Stimulated activated naive CD8-positive, alpha-beta T cell treated with anti-CD3 and anti-CD28 coated beads, Interleukin-15, amount 100 ng/mL, for 72 hours (primary cell): Measurements from ENCODE around the gene PCDHGA10.
A peak's percentile ranks its signal among the peaks of the same experiment; 100 is the strongest.
"Not testable (repeated sequence)": the region's sequence is repeated elsewhere in the genome, so short reads cannot be mapped to it uniquely, and the experiment has no call there.

Source experiments
- ATAC-seq: fragments of 150-1000 bp; cut with Tn5 transposase; 2 replicates; pipeline ENCODE4 v1.10.0; 2021; ENCODE audit warnings: mild to moderate bottlenecking, moderate library complexity
- DNase-seq, 2 donors: peaks; one replicate each; pipeline ENCODE4 v3.0.0; 2021 to 2022
- H3K27ac Mint-ChIP-seq, 2 donors: one replicate each; pipeline ENCODE4 v1.8.0; 2022; ENCODE audit warnings: mild to moderate bottlenecking in 2 of 2, mixed read lengths in 2 of 2, moderate library complexity in 2 of 2
- H3K27me3 Mint-ChIP-seq: one replicate; pipeline ENCODE4 v1.8.0; 2022; ENCODE audit warnings: mixed read lengths
- H3K4me1 Mint-ChIP-seq: one replicate; pipeline ENCODE4 v1.8.0; 2022; ENCODE audit warnings: mild to moderate bottlenecking, mixed read lengths
- H3K4me3 Mint-ChIP-seq, 2 donors: one replicate each; pipeline ENCODE4 v1.8.0; 2022; ENCODE audit warnings: mild to moderate bottlenecking in 2 of 2, mixed read lengths in 2 of 2, moderate library complexity in 1 of 2
- H3K9me3 Mint-ChIP-seq, 2 donors: one replicate each; pipeline ENCODE4 v1.8.0; 2022; ENCODE audit warnings: mixed read lengths in 2 of 2

Gene PCDHGA10

DNA sequence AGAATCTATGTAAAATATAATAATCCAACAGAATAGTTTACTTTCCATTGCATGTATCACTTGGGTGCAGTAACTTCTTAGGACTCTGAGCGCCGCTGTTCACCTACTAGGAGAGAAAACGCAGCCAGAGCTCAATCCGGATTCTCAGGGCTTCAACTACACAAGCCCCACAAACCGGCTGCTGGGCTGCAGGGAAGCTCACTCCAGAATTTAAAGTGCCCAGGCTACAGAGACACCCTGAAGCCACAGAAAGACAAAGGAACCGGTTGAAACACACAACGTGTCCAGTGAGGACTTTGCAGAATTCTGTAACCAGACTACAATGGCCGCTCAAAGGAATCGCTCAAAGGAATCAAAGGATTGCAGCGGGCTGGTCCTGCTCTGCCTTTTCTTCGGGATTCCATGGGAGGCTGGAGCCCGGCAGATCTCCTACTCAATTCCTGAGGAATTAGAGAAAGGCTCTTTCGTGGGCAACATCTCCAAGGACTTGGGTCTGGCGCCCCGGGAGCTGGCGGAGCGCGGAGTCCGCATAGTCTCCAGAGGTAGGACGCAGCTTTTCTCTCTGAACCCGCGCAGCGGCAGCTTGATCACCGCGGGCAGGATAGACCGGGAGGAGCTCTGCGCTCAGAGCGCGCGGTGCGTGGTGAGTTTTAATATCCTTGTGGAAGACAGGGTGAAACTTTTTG is at the start of gene PCDHGA10:
Gene PCDHGA10 (plus strand): TSS at position 134 of the 686 bp plus-strand sequence. CDS start 189 bp downstream, at position 323.
- H3K27ac Mint-ChIP-seq = peak within 1 kb of the TSS in 1 of 2 donors; percentile 96
- DNase-seq = peak; percentile 56 to 64

GRCh38 chr5:141363952-141364660 is 48.7 kb upstream of the PCDHGA10 start, which contains the start of gene PCDHGA5:
TSS of gene PCDHGA5 (plus strand) at chr5:141364162. CDS start at chr5:141364331, 169 bp downstream.
- no peak for ATAC-seq
- no peak for DNase-seq
- Mint-ChIP-seq H3K27ac (peak within 1 kb of the TSS in 1 of 2 donors; percentile 88), H3K9me3 (peaks cover 14 to 54% of the 10 kb centered on the region in 2 donors), H3K27me3 (peaks cover 90% of the 10 kb centered on the region), H3K4me1 (peaks cover 6% of the 10 kb centered on the region), H3K4me3 (peak within 1 kb of the TSS in 1 of 2 donors; percentile 10)

More for the DNA sequence above, at the start of gene PCDHGA10:
- Mint-ChIP-seq H3K9me3 (peaks cover 10 to 28% of the 10 kb centered on the region in 2 donors), H3K4me1 (peaks cover 36% of the 10 kb centered on the region), H3K4me3 (peak within 1 kb of the TSS; percentile 89 to 91), H3K27me3 (peaks cover 82% of the 10 kb centered on the region)
- ATAC-seq = peak; percentile 78

GRCh38 chr5:141366016-141366896 is 46.5 kb upstream of the PCDHGA10 start:
- ATAC-seq (no peak), DNase-seq (no peak)
- Mint-ChIP-seq H3K9me3 (peaks cover 16 to 51% of the 10 kb centered on the region in 2 donors), H3K27me3 (peaks cover 91% of the 10 kb centered on the region), H3K27ac (no peak overlapping the region), H3K4me1 (peaks cover 8% of the 10 kb centered on the region), H3K4me3 (no peak overlapping the region)

- H3K4me1 Mint-ChIP-seq = peaks cover 8% of the 10 kb centered on the region
- peak in 1 of 2 donors; percentile 35 for DNase-seq
- peak; percentile 85 for ATAC-seq
- H3K27me3 Mint-ChIP-seq = peaks cover 90% of the 10 kb centered on the region
- H3K27ac Mint-ChIP-seq = peak within 1 kb of the TSS in 1 of 2 donors; percentile 85
- peaks cover 16 to 47% of the 10 kb centered on the region in 2 donors for H3K9me3 Mint-ChIP-seq
- peak within 1 kb of the TSS; percentile 76 to 81 for H3K4me3 Mint-ChIP-seq
Measured at GRCh38 chr5:141369994-141370848, 42.6 kb upstream of the PCDHGA10 start, which contains the start of gene PCDHGB3. TSS of gene PCDHGB3 (plus strand) at chr5:141370242. CDS start at chr5:141370395, 153 bp downstream.

DNA sequence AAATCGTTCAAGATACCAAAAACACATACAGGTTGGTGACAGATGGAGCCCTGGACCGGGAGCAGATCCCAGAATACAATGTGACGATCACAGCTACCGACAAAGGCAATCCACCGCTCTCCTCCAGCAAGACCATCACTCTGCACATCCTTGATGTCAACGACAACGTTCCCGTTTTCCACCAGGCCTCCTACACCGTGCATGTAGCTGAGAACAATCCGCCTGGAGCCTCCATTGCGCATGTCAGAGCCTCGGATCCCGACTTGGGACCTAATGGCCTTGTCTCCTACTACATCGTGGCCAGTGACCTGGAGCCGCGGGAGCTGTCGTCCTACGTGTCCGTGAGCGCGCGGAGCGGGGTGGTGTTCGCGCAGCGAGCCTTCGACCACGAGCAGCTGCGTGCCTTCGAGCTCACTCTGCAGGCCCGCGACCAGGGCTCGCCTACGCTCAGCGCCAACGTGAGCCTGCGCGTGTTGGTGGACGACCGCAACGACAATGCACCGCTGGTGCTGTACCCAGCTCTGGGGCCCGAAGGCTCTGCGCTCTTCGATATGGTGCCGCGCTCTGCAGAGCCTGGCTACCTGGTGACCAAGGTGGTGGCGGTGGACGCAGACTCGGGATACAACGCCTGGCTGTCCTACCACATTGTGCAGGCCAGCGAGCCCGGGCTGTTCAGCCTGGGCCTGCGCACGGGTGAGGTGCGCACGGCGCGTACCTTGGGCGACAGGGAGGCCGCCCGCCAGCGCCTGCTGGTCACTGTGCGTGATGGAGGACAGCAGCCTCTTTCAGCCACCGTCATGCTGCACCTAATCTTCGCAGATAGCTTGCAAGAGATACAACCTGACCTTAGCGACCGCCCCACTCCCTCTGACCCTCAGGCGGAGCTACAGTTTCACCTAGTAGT is 41.0 kb upstream of the PCDHGA10 start:
- no peak for DNase-seq
- ATAC-seq = no peak
- H3K9me3 Mint-ChIP-seq = peaks cover 16 to 52% of the 10 kb centered on the region in 2 donors
- peaks cover 8% of the 10 kb centered on the region for H3K4me1 Mint-ChIP-seq
- H3K4me3 Mint-ChIP-seq = peak overlapping the region in 1 of 2 donors; percentile 14
- H3K27me3 Mint-ChIP-seq = peaks cover 82% of the 10 kb centered on the region
- H3K27ac Mint-ChIP-seq = no peak overlapping the region

DNA sequence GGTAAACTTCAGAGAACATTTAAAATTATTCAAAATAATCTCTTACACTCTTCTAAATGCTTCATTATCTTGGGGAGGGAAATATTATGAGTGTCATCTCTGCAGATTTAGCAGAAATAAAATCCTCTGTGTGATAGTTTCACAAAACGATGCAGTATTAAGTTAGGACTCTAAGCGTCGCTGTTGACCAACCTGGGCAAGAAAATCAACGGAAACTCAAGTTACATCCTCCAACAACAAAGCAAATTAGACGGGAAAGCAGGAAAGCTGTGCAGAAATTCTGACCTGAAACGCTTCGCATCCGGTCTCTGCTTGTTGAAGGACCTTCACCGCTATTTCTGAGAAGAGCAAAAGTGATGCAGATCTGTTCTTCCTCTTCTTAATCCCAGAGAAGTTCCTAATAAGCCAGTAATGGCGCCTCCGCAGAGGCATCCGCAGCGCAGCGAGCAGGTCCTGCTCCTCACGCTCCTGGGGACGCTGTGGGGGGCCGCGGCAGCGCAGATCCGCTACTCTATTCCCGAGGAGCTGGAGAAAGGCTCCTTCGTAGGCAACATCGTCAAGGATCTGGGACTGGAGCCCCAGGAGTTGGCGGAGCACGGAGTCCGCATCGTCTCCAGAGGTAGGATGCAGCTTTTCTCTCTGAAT is 39.0 kb upstream of the PCDHGA10 start, which contains the start of gene PCDHGA6:
Gene PCDHGA6 (plus strand): TSS at position 219 of the 645 bp plus-strand sequence. CDS start 193 bp downstream, at position 412.
- Mint-ChIP-seq H3K9me3 (peaks cover 16 to 52% of the 10 kb centered on the region in 2 donors), H3K4me3 (peak within 1 kb of the TSS; percentile 27 to 52)
- ATAC-seq = no peak

DNA sequence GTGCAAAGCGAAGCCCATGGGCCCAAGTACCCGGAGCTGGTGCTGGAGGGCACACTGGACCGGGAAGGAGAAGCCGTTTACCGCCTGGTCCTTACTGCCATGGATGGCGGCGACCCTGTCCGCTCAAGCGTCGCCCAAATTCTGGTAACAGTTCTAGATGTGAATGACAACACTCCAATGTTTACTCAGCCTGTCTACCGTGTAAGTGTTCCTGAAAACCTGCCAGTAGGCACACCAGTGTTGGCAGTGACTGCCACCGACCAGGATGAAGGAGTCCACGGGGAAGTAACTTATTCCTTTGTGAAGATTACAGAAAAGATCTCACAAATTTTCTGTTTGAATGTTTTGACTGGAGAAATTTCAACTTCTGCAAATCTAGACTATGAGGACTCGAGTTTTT is 38.2 kb upstream of the PCDHGA10 start:
- Mint-ChIP-seq H3K27ac (no peak overlapping the region), H3K27me3 (peaks cover 69% of the 10 kb centered on the region), H3K9me3 (peaks cover 16 to 52% of the 10 kb centered on the region in 2 donors), H3K4me1 (peaks cover 8% of the 10 kb centered on the region), H3K4me3 (no peak overlapping the region)
- DNase-seq (no peak), ATAC-seq (no peak)

More for the DNA sequence above, 39.0 kb upstream of the PCDHGA10 start, which contains the start of gene PCDHGA6:
- Mint-ChIP-seq H3K27ac (no peak within 1 kb of the TSS), H3K4me1 (peaks cover 8% of the 10 kb centered on the region), H3K27me3 (peaks cover 77% of the 10 kb centered on the region)
- DNase-seq = no peak

DNA sequence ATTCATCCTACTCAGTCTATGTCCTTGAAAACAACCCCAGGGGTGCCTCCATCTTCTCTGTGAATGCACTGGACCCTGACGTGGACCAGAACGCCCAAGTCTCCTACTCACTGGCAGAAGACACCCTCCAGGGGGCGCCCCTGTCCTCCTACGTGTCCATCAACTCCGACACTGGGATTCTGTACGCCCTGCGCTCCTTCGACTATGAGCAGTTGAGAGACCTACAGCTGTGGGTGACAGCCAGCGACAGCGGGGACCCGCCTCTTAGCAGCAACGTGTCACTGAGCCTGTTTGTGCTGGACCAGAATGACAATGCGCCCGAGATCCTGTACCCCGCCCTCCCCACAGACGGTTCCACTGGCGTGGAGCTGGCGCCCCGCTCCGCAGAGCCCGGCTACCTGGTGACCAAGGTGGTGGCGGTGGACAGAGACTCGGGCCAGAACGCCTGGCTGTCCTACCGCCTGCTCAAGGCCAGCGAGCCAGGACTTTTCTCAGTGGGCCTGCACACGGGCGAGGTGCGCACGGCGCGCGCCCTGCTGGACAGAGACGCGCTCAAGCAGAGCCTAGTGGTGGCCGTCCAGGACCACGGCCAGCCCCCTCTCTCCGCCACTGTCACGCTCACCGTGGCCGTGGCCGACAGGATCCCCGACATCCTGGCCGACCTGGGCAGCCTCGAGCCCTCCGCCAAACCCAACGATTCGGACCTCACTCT is 37.2 kb upstream of the PCDHGA10 start:
- H3K4me3 Mint-ChIP-seq, DNase-seq, ATAC-seq, H3K4me1 Mint-ChIP-seq, H3K27ac Mint-ChIP-seq: not testable (repeated sequence)
- Mint-ChIP-seq H3K9me3 (peaks cover 14 to 45% of the 10 kb centered on the region in 2 donors), H3K27me3 (peaks cover 59% of the 10 kb centered on the region)

- peaks cover 5% of the 10 kb centered on the region for H3K4me1 Mint-ChIP-seq
- peak within 1 kb of the TSS; percentile 74 to 85 for H3K4me3 Mint-ChIP-seq
- H3K27me3 Mint-ChIP-seq = peaks cover 67% of the 10 kb centered on the region
- ATAC-seq (no peak), DNase-seq (no peak)
- peaks cover 5 to 25% of the 10 kb centered on the region in 2 donors for H3K9me3 Mint-ChIP-seq
- H3K27ac Mint-ChIP-seq = peak within 1 kb of the TSS in 1 of 2 donors; percentile 56
Measured at GRCh38 chr5:141382469-141383294, 30.1 kb upstream of the PCDHGA10 start, which contains the start of gene PCDHGA7. TSS of gene PCDHGA7 (plus strand) at chr5:141382742. CDS start at chr5:141382900, 158 bp downstream.

DNA sequence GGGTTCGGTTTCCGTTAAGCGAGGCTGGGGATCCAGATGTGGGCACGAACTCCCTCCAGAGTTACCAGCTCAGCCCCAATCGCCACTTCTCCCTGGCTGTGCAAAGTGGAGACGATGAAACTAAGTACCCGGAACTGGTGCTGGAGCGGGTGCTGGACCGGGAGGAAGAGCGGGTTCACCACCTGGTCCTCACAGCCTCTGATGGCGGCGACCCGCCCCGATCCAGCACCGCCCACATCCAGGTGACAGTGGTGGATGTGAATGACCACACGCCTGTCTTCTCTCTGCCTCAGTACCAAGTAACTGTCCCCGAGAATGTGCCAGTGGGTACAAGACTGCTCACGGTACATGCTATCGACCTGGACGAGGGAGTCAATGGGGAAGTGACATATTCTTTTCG is 29.4 kb upstream of the PCDHGA10 start:
- Mint-ChIP-seq H3K9me3 (peaks cover 7 to 27% of the 10 kb centered on the region in 2 donors), H3K4me3 (peak overlapping the region; percentile 74 to 85), H3K27me3 (peaks cover 65% of the 10 kb centered on the region), H3K27ac (no peak overlapping the region), H3K4me1 (peaks cover 5% of the 10 kb centered on the region)
- no peak for ATAC-seq
- DNase-seq = no peak

DNA sequence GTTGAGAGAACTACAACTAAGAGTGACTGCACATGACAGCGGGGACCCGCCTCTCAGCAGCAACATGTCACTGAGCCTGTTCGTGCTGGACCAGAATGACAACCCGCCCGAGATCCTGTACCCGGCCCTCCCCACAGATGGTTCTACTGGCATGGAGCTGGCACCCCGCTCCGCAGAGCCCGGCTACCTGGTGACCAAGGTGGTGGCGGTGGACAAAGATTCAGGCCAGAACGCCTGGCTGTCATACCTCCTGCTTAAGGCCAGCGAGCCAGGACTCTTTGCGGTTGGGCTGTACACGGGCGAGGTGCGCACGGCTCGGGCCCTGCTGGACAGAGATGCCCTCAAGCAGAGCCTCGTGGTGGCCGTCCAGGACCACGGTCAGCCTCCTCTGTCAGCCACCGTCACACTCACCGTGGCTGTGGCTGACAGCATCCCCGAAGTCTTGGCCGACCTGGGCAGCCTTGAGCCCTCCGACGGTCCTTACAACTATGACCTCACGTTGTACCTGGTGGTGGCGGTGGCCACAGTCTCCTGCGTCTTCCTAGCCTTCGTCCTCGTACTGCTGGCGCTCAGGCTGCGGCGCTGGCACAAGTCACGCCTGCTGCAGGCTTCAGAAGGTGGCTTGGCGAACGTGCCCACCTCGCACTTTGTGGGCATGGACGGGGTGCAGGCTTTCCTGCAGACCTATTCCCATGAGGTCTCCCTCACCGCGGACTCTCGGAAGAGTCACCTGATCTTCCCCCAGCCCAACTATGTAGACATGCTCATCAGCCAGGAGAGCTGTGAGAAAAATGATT is 28.1 kb upstream of the PCDHGA10 start:
- ATAC-seq = no peak
- peaks cover 5% of the 10 kb centered on the region for H3K4me1 Mint-ChIP-seq
- H3K27ac Mint-ChIP-seq = no peak overlapping the region
- DNase-seq = no peak
- peaks cover 10 to 41% of the 10 kb centered on the region in 2 donors for H3K9me3 Mint-ChIP-seq
- H3K4me3 Mint-ChIP-seq = no peak overlapping the region
- H3K27me3 Mint-ChIP-seq = peaks cover 75% of the 10 kb centered on the region
